SK-N-SH treated with all-trans-retinoic acid at 6 μM for 48 hours (cell line): ENCODE results near the gene MS4A2.

Experiments used
- CREB5 ChIP-seq: fragments of 250-450 bp; sonication (Bioruptor Pico); IDR thresholded peaks from 2 replicates; pipeline ENCODE4 v1.5.1; 2020; ENCODE audit warnings: low read depth, mild to moderate bottlenecking, moderate library complexity
- CSDC2 ChIP-seq: fragments of 250-450 bp; sonication (Bioruptor Pico); IDR thresholded peaks from 2 replicates; pipeline ENCODE4 v1.5.0; 2020; ENCODE audit warnings: mild to moderate bottlenecking, moderate library complexity
- RARB ChIP-seq: fragments of 250-450 bp; sonication (Bioruptor Pico); IDR thresholded peaks from 2 replicates; pipeline ENCODE4 v1.8.0; 2021; ENCODE audit warnings: mild to moderate bottlenecking, moderate library complexity
- TCF4 ChIP-seq: fragments of 250-450 bp; sonication (Bioruptor Pico); IDR thresholded peaks from 2 replicates; pipeline ENCODE4 v1.8.0; 2021; ENCODE audit warnings: mild to moderate bottlenecking, moderate library complexity, borderline replicate concordance
- ZC3H10 ChIP-seq: fragments of 250-450 bp; sonication (Bioruptor Pico); IDR thresholded peaks from 2 replicates; pipeline ENCODE4 v1.5.1; 2021; ENCODE audit warnings: mild to moderate bottlenecking, moderate library complexity
- ZFP3 ChIP-seq: fragments of 250-450 bp; sonication (Bioruptor Pico); IDR thresholded peaks from 2 replicates; pipeline ENCODE4 v1.5.0; 2020; ENCODE audit warnings: mild to moderate bottlenecking, moderate library complexity
- ZFP30 ChIP-seq: fragments of 450-650 bp; formaldehyde crosslinking; IDR thresholded peaks from 2 replicates; pipeline ENCODE4 v1.5.0; 2022; ENCODE audit warnings: mild to moderate bottlenecking, moderate library complexity

GRCh38 chr11:60121264-60121663 lies 32.8 kb downstream of the MS4A2 start:
- TF ChIP-seq ZFP3 (CRISPR knock-in tag) = no peak
- TF ChIP-seq ZC3H10 (CRISPR knock-in tag) = no peak
- TF ChIP-seq RARB (CRISPR knock-in tag) = no peak
- no peak for TF ChIP-seq TCF4 (CRISPR knock-in tag)
- no peak for TF ChIP-seq CSDC2 (CRISPR knock-in tag)
- no peak for TF ChIP-seq CREB5 (CRISPR knock-in tag)
- TF ChIP-seq ZFP30 (CRISPR knock-in tag) = no peak
